Stimulated activated CD4-positive, alpha-beta T cell treated with anti-CD3 and anti-CD28 coated beads, Interleukin-1b, Interleukin-23, amount 100 ng/mL, for 24 hours (primary cell): Measurements from ENCODE around the gene TTC7B.
"Not testable (repeated sequence)": the region's sequence is repeated elsewhere in the genome, so short reads cannot be mapped to it uniquely, and the experiment has no call there.

Source experiments
- DNase-seq, 4 experiments: peaks; one replicate each; pipeline ENCODE4 v3.0.0-alpha.2; 2020; ENCODE audit warnings: low read depth in 4 of 4, low spot score in 1 of 4

TTC7B gene

GRCh38 chr14:90815822-90816662, at the start of gene TTC7B:
TSS of gene TTC7B (minus strand) at chr14:90816430. CDS start at chr14:90816295, 135 bp downstream.
- peak in 2 of 4 experiments; percentile 13 to 20 for DNase-seq

- DNase-seq = no peak
These were observed 48.5 kb upstream of the TTC7B start for GRCh38 chr14:90864741-90865140.

GRCh38 chr14:90858511-90858910, 42.3 kb upstream of the TTC7B start:
- no peak for DNase-seq

- no peak for DNase-seq
These were observed 41.6 kb upstream of the TTC7B start for GRCh38 chr14:90857866-90858265.

GRCh38 chr14:90856115-90856514, 39.9 kb upstream of the TTC7B start:
- DNase-seq = not testable (repeated sequence)

- DNase-seq = no peak
These were observed 36.9 kb upstream of the TTC7B start for GRCh38 chr14:90853116-90853515.

GRCh38 chr14:90851327-90852036, 35.3 kb upstream of the TTC7B start:
- DNase-seq = no peak

GRCh38 chr14:90850487-90850886, 34.3 kb upstream of the TTC7B start:
- no peak for DNase-seq

GRCh38 chr14:90849787-90850444, 33.7 kb upstream of the TTC7B start:
- no peak for DNase-seq

GRCh38 chr14:90848944-90849731, 32.9 kb upstream of the TTC7B start:
- no peak for DNase-seq

GRCh38 chr14:90846511-90846910, 30.3 kb upstream of the TTC7B start:
- DNase-seq = no peak

GRCh38 chr14:90844321-90844720, 28.1 kb upstream of the TTC7B start:
- no peak for DNase-seq

- DNase-seq = no peak
These were observed 26.5 kb upstream of the TTC7B start for GRCh38 chr14:90842726-90843125.

- not testable (repeated sequence) for DNase-seq
These were observed 24.4 kb upstream of the TTC7B start for GRCh38 chr14:90840667-90841066.

- no peak for DNase-seq
These were observed 23.6 kb upstream of the TTC7B start for GRCh38 chr14:90839889-90840266.

GRCh38 chr14:90839024-90839888, 23.0 kb upstream of the TTC7B start:
- no peak for DNase-seq

- not testable (repeated sequence) for DNase-seq
These were observed 22.3 kb upstream of the TTC7B start for GRCh38 chr14:90838531-90838930.

- no peak for DNase-seq
These were observed 21.1 kb upstream of the TTC7B start for GRCh38 chr14:90837355-90837754.

GRCh38 chr14:90836692-90837063, 20.4 kb upstream of the TTC7B start:
- DNase-seq = no peak

- DNase-seq = no peak
These were observed 15.6 kb upstream of the TTC7B start for GRCh38 chr14:90831821-90832220.
